Measurements from ENCODE around the gene C1QTNF2.

DNA sequence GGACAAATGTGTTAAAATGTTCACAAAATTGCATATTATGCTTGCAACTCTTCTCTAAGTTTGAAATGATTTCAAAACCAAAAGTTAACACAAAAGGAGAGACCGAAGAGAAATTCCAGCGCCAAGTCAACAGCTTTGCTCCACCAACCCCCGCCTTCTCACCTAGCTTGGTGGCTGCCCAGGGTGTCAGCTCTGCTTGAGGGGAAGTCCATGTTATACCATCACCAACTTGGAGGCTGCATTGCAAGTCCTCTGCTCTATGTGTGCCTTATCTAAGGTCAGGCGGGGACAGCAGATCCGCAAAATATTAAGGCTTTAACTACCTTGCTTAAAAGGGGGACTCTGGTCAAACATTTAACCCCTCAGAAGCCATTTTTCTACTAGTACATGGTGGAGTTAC lies 72.7 kb downstream of the C1QTNF2 start:
- TF ChIP-seq ZNF274 (IDR thresholded peaks at IDR 0.05; ENCODE audit: low read depth, low read length), result no peak
- no peak for TF ChIP-seq YY1 (IDR thresholded peaks at IDR 0.05; ENCODE audit: insufficient read depth, insufficient read length)
- TF ChIP-seq SUZ12 (IDR thresholded peaks at IDR 0.05; ENCODE audit: extremely low read depth, insufficient read depth, insufficient read length), result no peak
